ENCODE measurements around the gene CTNNA3.

Gene CTNNA3

DNA sequence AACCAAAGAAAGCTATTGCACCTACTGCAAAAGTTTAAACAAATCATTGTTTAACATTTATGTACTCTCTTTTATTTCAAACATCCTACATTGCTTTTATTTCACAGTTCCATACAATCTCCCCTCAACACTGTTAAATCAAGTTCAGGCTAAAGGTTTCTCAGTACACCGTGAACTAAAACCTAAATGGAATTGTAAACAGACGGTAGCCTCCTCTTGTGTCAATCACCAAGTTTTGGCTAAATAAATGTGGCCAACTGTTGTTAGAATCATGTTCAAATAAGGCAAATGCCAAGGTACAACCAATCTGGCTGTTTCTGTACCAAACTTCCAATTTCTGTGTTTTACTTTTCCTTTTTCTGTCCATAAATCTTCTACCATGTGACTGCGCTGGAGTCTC lies 1493.9 kb downstream of the CTNNA3 start:
- no peaks in the 10 kb centered on the region for H4K20me1 ChIP-seq (ENCODE audit: control insufficient read depth, insufficient read depth, low read depth, low read length)
- TF ChIP-seq EZH2phosphoT487 (IDR thresholded peaks at IDR 0.05; ENCODE audit: borderline replicate concordance, low read length): no peak
- TF ChIP-seq, protein P1, sequence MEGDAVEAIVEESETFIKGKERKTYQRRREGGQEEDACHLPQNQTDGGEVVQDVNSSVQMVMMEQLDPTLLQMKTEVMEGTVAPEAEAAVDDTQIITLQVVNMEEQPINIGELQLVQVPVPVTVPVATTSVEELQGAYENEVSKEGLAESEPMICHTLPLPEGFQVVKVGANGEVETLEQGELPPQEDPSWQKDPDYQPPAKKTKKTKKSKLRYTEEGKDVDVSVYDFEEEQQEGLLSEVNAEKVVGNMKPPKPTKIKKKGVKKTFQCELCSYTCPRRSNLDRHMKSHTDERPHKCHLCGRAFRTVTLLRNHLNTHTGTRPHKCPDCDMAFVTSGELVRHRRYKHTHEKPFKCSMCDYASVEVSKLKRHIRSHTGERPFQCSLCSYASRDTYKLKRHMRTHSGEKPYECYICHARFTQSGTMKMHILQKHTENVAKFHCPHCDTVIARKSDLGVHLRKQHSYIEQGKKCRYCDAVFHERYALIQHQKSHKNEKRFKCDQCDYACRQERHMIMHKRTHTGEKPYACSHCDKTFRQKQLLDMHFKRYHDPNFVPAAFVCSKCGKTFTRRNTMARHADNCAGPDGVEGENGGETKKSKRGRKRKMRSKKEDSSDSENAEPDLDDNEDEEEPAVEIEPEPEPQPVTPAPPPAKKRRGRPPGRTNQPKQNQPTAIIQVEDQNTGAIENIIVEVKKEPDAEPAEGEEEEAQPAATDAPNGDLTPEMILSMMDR (IDR thresholded peaks at IDR 0.05; ENCODE audit: low read depth, low read length, poor library complexity, severe bottlenecking): no peak
- H3K9me3 ChIP-seq (ENCODE audit: control insufficient read depth, insufficient read depth, low read length): no peaks in the 10 kb centered on the region
- no peaks in the 10 kb centered on the region for H3K9me2 ChIP-seq (replicated peaks; ENCODE audit: control insufficient read depth, low read length)
- H3K36me3 ChIP-seq (ENCODE audit: control insufficient read depth, low read length): no peaks in the 10 kb centered on the region
- no peak overlapping the region for H3K4me3 ChIP-seq (ENCODE audit: low read length)
- no peaks in the 10 kb centered on the region for H3K4me1 ChIP-seq (ENCODE audit: control insufficient read depth, low read length)
- no peaks in the 10 kb centered on the region for H3K27me3 ChIP-seq (ENCODE audit: control insufficient read depth, low read length)
- no peaks in the 10 kb centered on the region for H3K79me2 ChIP-seq (ENCODE audit: control insufficient read depth, low read length)
- no peaks in the 10 kb centered on the region for H3F3A ChIP-seq (ENCODE audit: control insufficient read depth, insufficient read depth)
- H3K4me2 ChIP-seq (ENCODE audit: low read length): no peak overlapping the region
- no peak overlapping the region for H3K27ac ChIP-seq (ENCODE audit: low read depth, low read length)

DNA sequence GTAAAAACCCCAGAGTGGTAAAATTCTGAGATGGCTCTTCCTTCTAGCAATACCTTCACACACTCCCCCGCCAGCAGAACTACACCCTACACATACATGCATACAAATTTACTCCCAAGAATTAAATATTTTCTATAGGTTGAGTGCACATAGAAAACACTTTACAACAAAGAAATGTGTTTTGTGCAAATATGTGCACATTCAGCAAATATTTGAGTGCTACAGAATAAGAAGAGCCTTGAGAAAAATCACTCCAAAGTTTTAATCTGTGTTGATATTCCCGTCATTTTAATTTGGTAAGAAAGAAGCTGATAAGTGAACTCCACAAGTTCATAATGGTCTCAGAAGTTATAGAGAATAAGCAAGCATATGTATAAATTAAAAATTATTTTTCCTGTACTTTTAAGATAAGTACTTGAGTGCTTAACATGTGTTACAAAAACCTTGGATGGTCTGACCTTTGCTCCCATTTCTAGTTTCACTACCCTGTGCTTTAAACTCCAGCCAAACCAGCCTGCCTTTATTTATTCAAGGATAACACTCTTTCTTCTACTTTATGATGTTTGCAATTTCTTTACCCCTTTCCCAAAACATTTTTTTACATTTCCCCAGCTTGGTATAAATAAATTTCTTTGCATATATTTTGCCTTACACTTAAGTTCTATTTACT lies 1503.7 kb downstream of the CTNNA3 start:
- H4K20me1 ChIP-seq (ENCODE audit: control insufficient read depth, insufficient read depth, low read depth, low read length): no peaks in the 10 kb centered on the region
- H3K4me1 ChIP-seq (ENCODE audit: control insufficient read depth, low read length): no peaks in the 10 kb centered on the region
- H3F3A ChIP-seq (ENCODE audit: control insufficient read depth, insufficient read depth): no peaks in the 10 kb centered on the region
- H3K4me3 ChIP-seq (ENCODE audit: low read length): no peak overlapping the region
- H3K9me2 ChIP-seq (replicated peaks; ENCODE audit: control insufficient read depth, low read length): no peaks in the 10 kb centered on the region
- no peak overlapping the region for H3K27ac ChIP-seq (ENCODE audit: low read depth, low read length)
- H3K79me2 ChIP-seq (ENCODE audit: control insufficient read depth, low read length): no peaks in the 10 kb centered on the region
- TF ChIP-seq, protein P1 (IDR thresholded peaks at IDR 0.05; ENCODE audit: low read depth, low read length, poor library complexity, severe bottlenecking): no peak
- TF ChIP-seq EZH2phosphoT487 (IDR thresholded peaks at IDR 0.05; ENCODE audit: borderline replicate concordance, low read length): no peak
- no peak overlapping the region for H3K4me2 ChIP-seq (ENCODE audit: low read length)
- H3K9me3 ChIP-seq (ENCODE audit: control insufficient read depth, insufficient read depth, low read length): no peaks in the 10 kb centered on the region
- no peaks in the 10 kb centered on the region for H3K36me3 ChIP-seq (ENCODE audit: control insufficient read depth, low read length)
- no peaks in the 10 kb centered on the region for H3K27me3 ChIP-seq (ENCODE audit: control insufficient read depth, low read length)

DNA sequence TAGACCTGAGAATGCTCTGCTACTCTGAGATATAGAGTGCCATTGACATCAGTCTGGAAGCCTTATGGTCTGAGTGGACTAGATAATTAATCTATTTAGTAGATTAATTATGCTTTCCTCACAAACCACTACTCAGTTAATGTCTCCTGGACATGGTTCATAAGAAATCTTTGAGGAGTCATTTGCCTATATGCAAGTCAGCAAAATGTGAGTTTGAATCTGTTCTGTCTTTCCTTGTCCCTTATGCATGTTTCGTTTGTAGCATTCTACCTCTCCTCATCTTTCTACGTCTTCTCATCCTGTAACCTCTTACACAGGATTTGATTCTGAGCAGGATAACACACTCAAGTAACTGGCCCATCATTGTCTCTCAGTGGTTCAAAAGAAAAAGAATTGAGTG lies 1505.6 kb downstream of the CTNNA3 start:
- H3K27ac ChIP-seq (ENCODE audit: low read depth, low read length): no peak overlapping the region
- H3K9me2 ChIP-seq (replicated peaks; ENCODE audit: control insufficient read depth, low read length): no peaks in the 10 kb centered on the region
- no peak overlapping the region for H3K4me2 ChIP-seq (ENCODE audit: low read length)
- TF ChIP-seq, protein P1 (IDR thresholded peaks at IDR 0.05; ENCODE audit: low read depth, low read length, poor library complexity, severe bottlenecking): no peak
- no peak for TF ChIP-seq EZH2phosphoT487 (IDR thresholded peaks at IDR 0.05; ENCODE audit: borderline replicate concordance, low read length)
- no peaks in the 10 kb centered on the region for H3K27me3 ChIP-seq (ENCODE audit: control insufficient read depth, low read length)
- H3K9me3 ChIP-seq (ENCODE audit: control insufficient read depth, insufficient read depth, low read length): no peaks in the 10 kb centered on the region
- no peaks in the 10 kb centered on the region for H3K79me2 ChIP-seq (ENCODE audit: control insufficient read depth, low read length)
- H3K4me1 ChIP-seq (ENCODE audit: control insufficient read depth, low read length): no peaks in the 10 kb centered on the region
- no peaks in the 10 kb centered on the region for H3F3A ChIP-seq (ENCODE audit: control insufficient read depth, insufficient read depth)
- no peaks in the 10 kb centered on the region for H4K20me1 ChIP-seq (ENCODE audit: control insufficient read depth, insufficient read depth, low read depth, low read length)
- H3K4me3 ChIP-seq (ENCODE audit: low read length): no peak overlapping the region
- no peaks in the 10 kb centered on the region for H3K36me3 ChIP-seq (ENCODE audit: control insufficient read depth, low read length)

All from DOHH2 (cell line).